ENCODE data around the gene MX2.

MX2 gene

DNA sequence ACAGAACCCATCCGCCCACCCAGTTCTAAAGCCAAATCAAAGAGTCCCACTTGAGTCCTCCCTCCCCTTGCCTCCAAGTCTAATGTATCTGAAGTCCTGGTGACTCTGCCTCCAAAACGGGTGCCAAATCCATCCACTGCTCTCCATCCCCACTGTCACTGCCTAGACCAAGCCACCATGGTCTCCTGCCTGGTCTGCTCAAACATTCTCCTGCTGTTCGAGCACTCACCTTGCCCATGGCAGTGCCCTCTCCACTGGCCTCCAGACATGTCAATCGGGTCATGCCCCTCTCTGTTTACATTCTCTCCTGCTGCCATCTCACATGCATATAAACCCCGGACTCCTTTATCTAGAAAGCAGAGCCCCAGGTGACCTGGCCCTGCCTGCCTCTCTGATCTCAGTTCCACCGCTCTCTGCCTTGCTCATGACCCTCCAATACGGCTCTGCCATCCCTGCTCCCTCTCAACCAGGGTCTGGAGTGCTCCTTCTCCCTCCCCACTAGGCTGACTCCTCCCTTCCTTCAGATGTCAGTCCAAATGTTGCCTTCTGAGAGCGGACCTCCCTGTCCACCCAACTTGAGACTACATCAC, 32.1 kb downstream of the MX2 start:
- no peak for DNase-seq (ENCODE audit: insufficient read length, low spot score)
- TF ChIP-seq, protein P1, sequence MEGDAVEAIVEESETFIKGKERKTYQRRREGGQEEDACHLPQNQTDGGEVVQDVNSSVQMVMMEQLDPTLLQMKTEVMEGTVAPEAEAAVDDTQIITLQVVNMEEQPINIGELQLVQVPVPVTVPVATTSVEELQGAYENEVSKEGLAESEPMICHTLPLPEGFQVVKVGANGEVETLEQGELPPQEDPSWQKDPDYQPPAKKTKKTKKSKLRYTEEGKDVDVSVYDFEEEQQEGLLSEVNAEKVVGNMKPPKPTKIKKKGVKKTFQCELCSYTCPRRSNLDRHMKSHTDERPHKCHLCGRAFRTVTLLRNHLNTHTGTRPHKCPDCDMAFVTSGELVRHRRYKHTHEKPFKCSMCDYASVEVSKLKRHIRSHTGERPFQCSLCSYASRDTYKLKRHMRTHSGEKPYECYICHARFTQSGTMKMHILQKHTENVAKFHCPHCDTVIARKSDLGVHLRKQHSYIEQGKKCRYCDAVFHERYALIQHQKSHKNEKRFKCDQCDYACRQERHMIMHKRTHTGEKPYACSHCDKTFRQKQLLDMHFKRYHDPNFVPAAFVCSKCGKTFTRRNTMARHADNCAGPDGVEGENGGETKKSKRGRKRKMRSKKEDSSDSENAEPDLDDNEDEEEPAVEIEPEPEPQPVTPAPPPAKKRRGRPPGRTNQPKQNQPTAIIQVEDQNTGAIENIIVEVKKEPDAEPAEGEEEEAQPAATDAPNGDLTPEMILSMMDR (IDR thresholded peaks at IDR 0.05; ENCODE audit: insufficient read depth, missing control alignments) = no peak
- FAIRE-seq = no peak

DNA sequence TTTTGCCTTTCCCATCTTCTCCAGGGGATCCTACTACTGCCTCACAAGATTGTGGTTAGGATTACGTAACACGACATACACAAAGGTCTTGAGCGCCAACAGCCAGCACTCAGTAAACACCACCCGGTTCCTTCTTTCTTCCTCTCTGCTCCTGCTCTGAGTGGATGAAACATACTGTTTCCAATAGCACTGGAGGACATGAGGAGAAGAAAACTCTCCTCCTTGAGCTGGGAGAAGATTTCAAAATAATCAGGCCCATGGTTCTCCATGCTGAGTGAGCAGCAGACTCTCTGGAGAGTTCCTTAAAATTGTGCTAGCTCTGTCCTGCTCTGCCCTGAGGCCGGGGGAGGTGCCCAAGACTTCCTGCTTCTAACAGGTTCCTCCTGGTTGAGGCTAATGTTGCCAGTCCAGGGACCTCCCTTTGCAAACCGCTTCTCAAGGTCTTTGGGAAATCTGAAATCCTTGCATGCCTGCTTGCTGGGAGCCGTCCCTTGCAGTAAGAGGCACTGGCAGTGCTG, 34.8 kb downstream of the MX2 start:
- no peak for FAIRE-seq
- no peak for DNase-seq (ENCODE audit: insufficient read length, low spot score)
- TF ChIP-seq, protein P1 (IDR thresholded peaks at IDR 0.05; ENCODE audit: insufficient read depth, missing control alignments) = no peak

DNA sequence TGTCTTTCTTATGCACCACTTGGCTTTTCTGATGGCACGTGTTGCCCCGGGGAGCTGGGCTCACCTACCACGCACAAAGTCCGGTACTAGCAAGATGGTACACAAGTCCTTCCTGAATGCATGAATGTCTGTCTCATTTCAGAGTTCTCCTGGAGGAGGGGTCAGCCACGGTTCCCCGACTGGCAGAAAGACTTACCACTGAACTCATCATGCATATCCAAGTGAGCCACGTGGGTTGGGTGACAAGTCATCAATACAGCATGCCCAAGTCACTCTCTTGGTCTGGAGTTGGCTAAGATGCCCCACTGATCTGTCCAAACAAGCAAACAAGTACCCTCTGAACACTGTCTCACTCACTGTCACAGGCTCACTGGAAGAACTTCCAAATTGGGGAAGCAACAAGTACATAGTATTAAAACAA, 35.7 kb downstream of the MX2 start:
- no peak for DNase-seq (ENCODE audit: insufficient read length, low spot score)
- FAIRE-seq = no peak
- TF ChIP-seq, protein P1 (IDR thresholded peaks at IDR 0.05; ENCODE audit: insufficient read depth, missing control alignments) = no peak

DNA sequence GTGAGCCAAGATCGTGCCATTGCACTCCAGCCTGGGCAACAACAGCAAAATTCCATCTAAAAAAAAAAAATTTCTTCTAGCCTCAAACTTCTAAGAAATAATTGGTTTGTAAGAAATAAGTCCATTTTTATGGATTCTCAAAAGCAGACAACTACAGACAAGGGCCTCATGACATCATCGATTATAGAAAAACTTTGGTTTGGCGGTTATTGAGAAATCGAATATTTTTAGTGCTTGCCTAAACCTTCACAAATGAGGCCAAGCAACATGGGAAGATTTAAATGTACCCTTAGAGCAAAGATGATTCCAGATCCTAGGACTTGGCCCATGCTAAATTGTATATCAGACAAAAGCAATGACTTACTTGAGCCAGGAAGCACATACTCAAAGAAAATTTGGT, 36.4 kb downstream of the MX2 start:
- TF ChIP-seq, protein P1 (IDR thresholded peaks at IDR 0.05; ENCODE audit: insufficient read depth, missing control alignments) = no peak
- no peak for FAIRE-seq
- no peak for DNase-seq (ENCODE audit: insufficient read length, low spot score)

DNA sequence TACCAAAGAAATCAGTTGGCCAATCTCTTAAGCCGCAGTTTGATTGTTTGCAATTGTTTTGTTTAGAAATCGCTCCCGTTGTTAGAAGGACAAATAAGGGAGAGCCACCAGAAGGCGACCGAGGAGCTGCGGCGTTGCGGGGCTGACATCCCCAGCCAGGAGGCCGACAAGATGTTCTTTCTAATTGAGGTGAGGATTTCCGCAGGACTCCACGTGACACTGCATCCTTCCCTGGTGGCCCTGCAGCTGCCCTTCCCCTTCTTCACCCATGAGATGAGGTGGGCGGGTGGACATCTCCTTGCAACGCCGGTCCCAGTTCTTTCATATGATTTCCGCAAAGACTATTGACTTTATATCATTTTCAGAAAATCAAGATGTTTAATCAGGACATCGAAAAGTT, 37.0 kb downstream of the MX2 start:
- DNase-seq (ENCODE audit: insufficient read length, low spot score) = no peak
- TF ChIP-seq, protein P1 (IDR thresholded peaks at IDR 0.05; ENCODE audit: insufficient read depth, missing control alignments) = no peak
- FAIRE-seq = no peak

DNA sequence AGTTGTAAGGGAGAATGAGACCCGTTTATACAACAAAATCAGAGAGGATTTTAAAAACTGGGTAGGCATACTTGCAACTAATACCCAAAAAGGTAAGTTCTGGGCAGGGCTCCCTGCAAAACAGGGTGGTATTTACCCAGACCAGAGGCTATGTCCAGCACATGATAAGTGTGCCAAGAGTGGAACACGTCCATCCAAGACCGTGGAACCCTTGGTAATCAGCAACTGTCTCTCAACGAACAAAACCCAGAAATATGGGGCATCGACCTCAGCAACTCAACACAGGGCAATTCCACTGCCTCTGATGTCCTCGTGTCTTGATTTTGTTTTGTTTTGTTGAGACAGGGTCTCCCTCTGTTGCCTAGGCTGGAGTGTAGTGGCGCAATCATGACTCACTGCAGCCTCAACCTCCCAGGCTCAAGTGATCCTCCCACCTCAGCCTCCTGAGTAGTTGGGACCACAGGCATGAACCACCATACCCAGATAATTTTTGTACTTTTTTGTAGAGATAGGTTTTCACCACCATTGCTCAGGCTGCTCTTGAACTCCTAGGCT, 37.5 kb downstream of the MX2 start:
- FAIRE-seq (no peak), DNase-seq (ENCODE audit: insufficient read length, low spot score) (no peak)
- TF ChIP-seq, protein P1 (IDR thresholded peaks at IDR 0.05; ENCODE audit: insufficient read depth, missing control alignments) = no peak

DNA sequence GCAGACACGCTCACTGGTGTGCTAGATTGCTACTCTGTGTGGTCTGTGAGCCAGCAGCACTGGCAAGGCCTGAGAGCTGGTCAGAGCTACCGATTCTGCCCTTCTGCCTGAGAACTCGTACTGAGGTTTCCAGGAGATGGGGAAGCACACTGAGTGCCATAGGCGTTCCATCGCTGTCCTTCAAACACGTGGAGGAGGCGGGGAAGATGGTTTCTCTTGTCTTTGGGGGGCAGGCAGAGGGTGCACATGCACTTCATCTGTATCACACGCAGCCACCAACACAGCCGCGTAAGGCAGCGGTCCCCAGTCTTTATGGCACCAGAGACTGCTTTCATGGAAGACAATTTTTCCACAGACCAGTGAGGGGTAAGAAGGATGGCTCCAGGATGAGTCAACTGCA, 40.4 kb downstream of the MX2 start:
- FAIRE-seq = no peak
- DNase-seq (ENCODE audit: insufficient read length, low spot score) = no peak
- TF ChIP-seq, protein P1 (IDR thresholded peaks at IDR 0.05; ENCODE audit: insufficient read depth, missing control alignments) = no peak
